ENCODE results near the gene SLC34A1. TPM values are rescaled to one million over a fixed set of nuclear protein-coding genes. Genes with fewer than 3 reads are reported as not detected.

SLC34A1 gene
- total RNA-seq: not detected

- DNase-seq: no peak
- Histone ChIP-seq H3K27me3 (no peaks in the 10 kb centered on the region), H3K4me3 (replicated peaks in 1 of 3) (no peak within 1 kb of the TSS), H3K36me3 (no peaks in the 10 kb centered on the region), H3K27ac (no peak within 1 kb of the TSS), H3K4me1 (peaks cover 3 to 10% of the 10 kb centered on the region in 2 donors), H3K9me3 (no peaks in the 10 kb centered on the region)
- WGBS, 2 donors: 58 to 76% methylated on average over 4 of the region's 4 CpGs
- no peak for TF ChIP-seq POLR2A (IDR thresholded peaks at IDR 0.05)
- no peak for TF ChIP-seq CTCF (IDR thresholded peaks at IDR 0.05)
- intact Hi-C loops (cut with DNase I): no loop called here
These were observed at the start of gene SLC34A1 for GRCh38 chr5:177384134-177384533. TSS of gene SLC34A1 (plus strand) at chr5:177384434. CDS start at chr5:177385742, 1,308 bp downstream.

- 90 to 92% methylated on average over 18 to 19 of the region's 21 CpGs for WGBS, 2 donors
- no peaks in the 10 kb centered on the region for H3K27me3 ChIP-seq
- TF ChIP-seq CTCF (IDR thresholded peaks at IDR 0.05): no peak
- no peak for TF ChIP-seq POLR2A (IDR thresholded peaks at IDR 0.05)
- H3K36me3 ChIP-seq: peaks cover 64 to 80% of the 10 kb centered on the region in 2 donors
- no peak overlapping the region for H3K27ac ChIP-seq
- no peaks in the 10 kb centered on the region for H3K9me3 ChIP-seq
- no peak for DNase-seq
- intact Hi-C loops (cut with DNase I): no loop called here
- H3K4me1 ChIP-seq: no peaks in the 10 kb centered on the region
- no peak overlapping the region for H3K4me3 ChIP-seq (replicated peaks in 1 of 3)
These were observed 49.2 kb upstream of the SLC34A1 start for GRCh38 chr5:177334781-177335700.

GRCh38 chr5:177335701-177336065, 48.6 kb upstream of the SLC34A1 start:
- H3K27me3 ChIP-seq: no peaks in the 10 kb centered on the region
- no peak for DNase-seq
- H3K9me3 ChIP-seq: no peaks in the 10 kb centered on the region
- no peak overlapping the region for H3K4me3 ChIP-seq (replicated peaks in 1 of 3)
- no peak overlapping the region for H3K27ac ChIP-seq
- intact Hi-C loops (cut with DNase I): no loop called here
- H3K36me3 ChIP-seq: peaks cover 64 to 73% of the 10 kb centered on the region in 2 donors
- WGBS, 2 donors: 91 to 92% methylated on average over 7 of the region's 7 CpGs
- no peaks in the 10 kb centered on the region for H3K4me1 ChIP-seq
- no peak for TF ChIP-seq CTCF (IDR thresholded peaks at IDR 0.05)
- TF ChIP-seq POLR2A (IDR thresholded peaks at IDR 0.05): no peak

- no peak overlapping the region for H3K27ac ChIP-seq
- no peaks in the 10 kb centered on the region for H3K9me3 ChIP-seq
- TF ChIP-seq POLR2A (IDR thresholded peaks at IDR 0.05) (no peak), CTCF (IDR thresholded peaks at IDR 0.05) (no peak)
- no peak for DNase-seq
- 73% methylated on average over 12 of the region's 12 CpGs for WGBS, 2 donors
- H3K4me1 ChIP-seq: no peaks in the 10 kb centered on the region
- no peak overlapping the region for H3K4me3 ChIP-seq (replicated peaks in 1 of 3)
- intact Hi-C loops (cut with DNase I): no loop called here
- peaks cover 61 to 71% of the 10 kb centered on the region in 2 donors for H3K36me3 ChIP-seq
- no peaks in the 10 kb centered on the region for H3K27me3 ChIP-seq
These were observed 48.1 kb upstream of the SLC34A1 start for GRCh38 chr5:177336112-177336511.

Data from thyroid gland (tissue), 4 donors.